Smooth muscle cell of trachea (primary cell): Measurements from ENCODE around the gene XAGE3. TPM values are rescaled to one million over a fixed set of nuclear protein-coding genes. Genes with fewer than 3 reads are reported as not detected.

Experiments used
- total RNA-seq: library from RNA; depleted of rRNA; stranded (reverse); fragments of >200 nt; gene quantifications from 2 replicates; pipeline ENCODE4 v1.2.1, GENCODE V29; 2014

Gene XAGE3
- total RNA-seq: not detected in 2 replicates

GRCh38 chrX:52867610-52868348 is at the start of gene XAGE3:
XAGE3 (minus strand) TSS chrX:52868083; CDS start chrX:52867133, 950 bp downstream.

GRCh38 chrX:52896855-52897709 is 29.2 kb upstream of the XAGE3 start, which contains the start of gene FAM156B:
FAM156B (plus strand) TSS chrX:52897330; CDS start chrX:52907226, 9,896 bp downstream.

Other genes starting within 250 kb of the XAGE3 start
- gene SSX7, start 213.2 kb downstream of the XAGE3 start, total RNA-seq: not detected in 2 replicates
- not detected in 2 replicates for gene SSX2, start 160.9 kb downstream of the XAGE3 start, total RNA-seq
- gene SSX2B, start 116.8 kb downstream of the XAGE3 start, total RNA-seq: not detected in 2 replicates
- gene SPANXN5, start 70.7 kb downstream of the XAGE3 start, total RNA-seq: not detected in 2 replicates
- not detected in 2 replicates for gene XAGE5, start 56.8 kb downstream of the XAGE3 start, total RNA-seq
- gene FAM156B, start 29.2 kb upstream of the XAGE3 start, total RNA-seq: 17.5 and 18.8 TPM in 2 replicates
- 10.8 and 11.3 TPM in 2 replicates for gene FAM156A, start 90.4 kb upstream of the XAGE3 start, total RNA-seq
- gene GPR173, start 180.7 kb upstream of the XAGE3 start, total RNA-seq: 5.8 and 6.3 TPM in 2 replicates
- gene TSPYL2, start 214.3 kb upstream of the XAGE3 start, total RNA-seq: 11.9 and 18.7 TPM in 2 replicates
- gene KANTR, start 226.1 kb upstream of the XAGE3 start, total RNA-seq: 8.3 and 12.7 TPM in 2 replicates